GM11168 (cell line): ENCODE results near the gene C1QC.
"Not testable (repeated sequence)": the region's sequence is repeated elsewhere in the genome, so short reads cannot be mapped to it uniquely, and the experiment has no call there.

Experiments used
- in situ Hi-C: fragments of 300-500 bp; cut with MboI; formaldehyde crosslinking; loops from one replicate; pipeline ENCODE4 v1.12.0; 2022; ENCODE audit warnings: low sequenced_read_pairs; ENCODE audit not compliant: unreplicated experiment

C1QC gene

DNA sequence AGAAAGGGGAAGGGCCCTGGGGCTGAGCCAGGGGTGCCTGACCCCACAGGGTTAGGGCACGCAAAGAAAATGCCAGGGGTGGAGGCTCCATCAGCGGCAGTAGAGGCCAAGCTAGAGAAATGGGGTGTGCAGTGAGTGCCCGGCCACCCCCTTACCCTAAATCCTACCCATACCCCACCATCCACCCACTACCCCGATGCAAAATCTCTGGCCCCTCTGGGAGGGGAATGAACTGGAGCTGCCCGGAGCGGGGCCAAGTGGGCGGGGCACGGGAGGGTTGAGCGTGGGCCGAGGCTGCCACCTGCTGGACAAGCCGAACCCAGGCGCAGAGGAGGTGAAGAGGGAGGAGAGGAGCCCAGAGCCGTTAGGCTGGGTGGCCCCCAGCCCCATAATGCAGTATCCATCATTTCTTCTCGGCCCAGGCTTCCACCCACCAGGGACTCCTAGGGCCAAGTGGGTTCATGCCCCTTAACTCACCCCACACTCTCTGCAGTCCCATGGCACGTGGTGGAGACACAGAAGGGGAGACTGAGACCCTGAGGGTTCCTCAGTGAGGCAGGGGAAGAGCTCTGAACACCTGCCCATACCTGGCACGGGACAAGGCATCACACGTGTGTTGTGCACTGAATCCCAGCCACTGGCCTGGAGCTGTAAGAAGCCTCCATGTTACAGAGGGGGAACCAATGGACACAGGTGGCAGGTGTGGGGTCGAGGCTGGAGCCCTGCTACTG is 1.4 kb upstream of the C1QC start:
- in situ Hi-C loops = loop anchor here (25.0 kb wide), 1 partner anchor 505 kb away; the partner anchor contains the start of gene WNT4

DNA sequence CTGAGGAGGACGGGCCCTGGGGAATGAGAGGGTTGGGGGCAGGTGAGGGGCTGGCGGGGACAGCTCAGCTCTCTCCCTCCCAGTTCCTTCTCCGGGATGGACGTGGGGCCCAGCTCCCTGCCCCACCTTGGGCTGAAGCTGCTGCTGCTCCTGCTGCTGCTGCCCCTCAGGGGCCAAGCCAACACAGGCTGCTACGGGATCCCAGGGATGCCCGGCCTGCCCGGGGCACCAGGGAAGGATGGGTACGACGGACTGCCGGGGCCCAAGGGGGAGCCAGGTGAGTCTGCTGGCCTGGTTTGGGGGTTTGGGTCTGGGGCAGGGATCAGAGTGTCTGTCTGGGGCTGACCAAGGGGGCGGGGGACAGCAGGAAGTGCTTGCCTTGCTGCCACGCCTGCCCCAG is 495 bp downstream of the C1QC start:
- in situ Hi-C loops = loop anchor here (25.0 kb wide), 1 partner anchor 507 kb away; the partner anchor contains the start of gene WNT4

DNA sequence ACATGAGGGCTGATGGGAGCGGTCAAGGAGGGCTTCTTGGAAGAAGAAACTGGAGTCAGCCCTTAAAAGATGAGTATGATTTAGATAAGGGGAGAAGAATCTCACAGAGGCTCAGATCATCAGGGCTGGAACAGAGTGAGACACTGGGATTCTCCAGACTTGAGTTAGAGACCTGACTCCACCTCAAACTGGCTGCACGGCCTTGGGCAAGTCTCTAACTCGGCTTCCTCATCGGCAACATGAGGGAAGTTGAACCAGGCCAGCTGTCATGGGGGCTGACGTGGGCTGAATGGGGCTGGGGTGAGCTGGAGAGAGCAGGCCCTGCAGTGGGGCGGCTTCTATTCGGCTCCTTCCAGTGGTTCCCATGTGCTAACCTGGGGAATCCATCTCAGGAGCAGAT is 2.5 kb downstream of the C1QC start:
- in situ Hi-C loops = loop anchor here (25.0 kb wide), 1 partner anchor 509 kb away; the partner anchor contains the start of gene WNT4

DNA sequence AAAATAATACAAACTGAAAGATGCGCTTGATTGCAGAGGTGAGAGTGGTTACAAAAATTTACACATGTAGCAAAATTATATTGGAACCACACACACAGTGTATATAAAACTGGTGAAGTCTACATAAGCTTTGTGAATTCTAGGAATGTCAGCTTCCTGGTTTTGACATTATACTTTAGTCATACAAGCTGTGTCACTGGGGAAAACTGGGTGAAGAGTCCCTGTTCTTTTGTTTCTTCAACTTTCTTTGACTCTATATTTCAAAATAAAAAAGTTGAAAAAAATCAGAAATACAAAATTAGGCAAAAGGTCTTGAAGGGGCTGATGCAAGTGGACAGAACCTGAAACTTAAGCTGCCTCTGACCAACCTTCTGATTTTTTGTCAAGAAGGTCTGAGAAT is 3.0 kb downstream of the C1QC start:
- in situ Hi-C loops = loop anchor here (25.0 kb wide), 1 partner anchor 509 kb away; the partner anchor contains the start of gene WNT4

DNA sequence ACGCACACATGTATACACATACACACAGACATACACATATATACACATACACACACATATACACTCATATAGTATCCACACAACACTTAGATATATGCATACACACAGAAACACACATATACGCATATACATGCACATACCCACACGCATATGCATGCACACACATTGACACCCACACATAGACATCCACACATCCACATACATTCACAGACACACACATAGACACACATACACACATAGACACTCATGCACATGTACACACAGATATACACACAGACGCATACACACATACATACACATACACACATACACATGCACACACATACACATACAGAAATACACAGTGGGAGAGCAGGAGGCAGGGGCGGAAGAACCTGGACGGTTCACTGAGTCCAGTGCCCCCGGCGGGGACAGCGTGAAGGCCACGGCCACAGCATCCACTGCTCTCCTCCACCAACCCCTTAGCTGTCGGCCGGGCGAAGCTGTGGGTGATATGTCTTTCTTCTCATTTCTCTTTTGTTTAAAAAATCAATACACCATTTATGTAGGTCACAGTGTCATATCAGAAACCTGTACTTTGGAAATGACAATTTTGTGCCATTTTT is 6.8 kb downstream of the C1QC start:
- in situ Hi-C loops = no loop called here

DNA sequence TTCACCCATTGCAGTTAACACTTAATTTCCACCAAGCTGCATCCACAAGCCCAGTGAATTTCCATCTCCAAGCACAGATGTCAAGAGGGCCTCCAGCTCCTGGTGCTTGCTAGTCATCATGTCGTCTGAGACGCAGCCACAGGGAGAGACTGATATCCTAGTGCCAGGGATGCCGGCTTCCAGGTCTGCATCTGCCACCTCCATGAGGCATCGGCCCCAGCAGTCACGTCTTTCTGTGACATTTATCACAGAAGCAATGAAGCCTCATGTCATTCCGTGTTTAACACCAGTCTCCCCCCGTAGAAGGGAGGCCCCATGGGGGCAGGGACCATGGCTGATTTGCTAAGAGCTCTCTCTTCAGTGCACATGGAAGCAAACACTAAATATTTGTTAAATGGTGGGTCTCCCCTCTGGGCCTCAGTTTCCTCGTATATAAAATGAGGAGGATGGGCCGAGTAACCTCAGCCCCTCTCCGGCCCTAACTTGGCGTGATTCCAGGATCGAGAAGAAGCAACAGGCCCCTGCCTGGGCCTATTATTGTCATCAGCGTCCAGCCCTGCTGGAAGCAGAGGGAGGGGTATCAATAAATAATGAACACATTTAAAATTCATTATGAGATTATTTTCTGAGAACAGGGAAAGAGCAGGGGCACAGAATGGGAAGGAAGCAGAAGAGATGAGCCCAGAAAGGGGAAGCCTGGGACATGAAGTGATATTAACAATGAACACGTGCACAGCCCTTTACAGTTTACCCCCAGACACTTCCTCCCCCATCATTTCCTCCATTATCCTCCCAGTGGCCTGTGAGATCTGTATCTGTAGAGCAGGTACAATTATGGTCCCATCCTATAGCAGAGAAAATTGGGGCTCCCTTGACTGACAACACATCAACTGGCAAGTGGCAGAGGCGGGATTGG is 8.8 kb downstream of the C1QC start:
- in situ Hi-C loops = no loop called here

DNA sequence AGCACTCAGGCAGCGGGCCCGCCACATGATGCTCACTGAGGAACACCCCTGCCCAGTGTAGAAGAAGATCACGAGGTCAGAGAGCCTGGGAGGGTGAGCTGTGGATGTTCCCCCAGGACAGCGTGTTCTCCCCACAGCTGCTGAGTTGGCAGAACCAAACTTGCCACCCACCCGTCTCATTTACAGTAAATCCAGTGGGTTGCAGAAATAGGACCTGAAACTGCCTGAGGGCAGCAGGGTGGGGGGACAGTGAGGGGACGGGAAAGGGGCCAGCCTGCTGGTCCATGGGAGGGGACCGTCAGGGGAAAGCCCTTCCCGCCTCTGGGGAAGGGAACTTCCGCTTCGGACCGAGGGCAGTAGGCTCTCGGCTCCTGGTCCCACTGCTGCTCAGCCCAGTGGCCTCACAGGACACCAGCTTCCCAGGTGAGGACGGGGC is 9.5 kb downstream of the C1QC start, which contains the start of gene C1QB:
TSS of gene C1QB (plus strand) at position 356 of the 436 bp plus-strand sequence. CDS start 6,227 bp downstream, outside the sequence.
- in situ Hi-C loops = no loop called here

DNA sequence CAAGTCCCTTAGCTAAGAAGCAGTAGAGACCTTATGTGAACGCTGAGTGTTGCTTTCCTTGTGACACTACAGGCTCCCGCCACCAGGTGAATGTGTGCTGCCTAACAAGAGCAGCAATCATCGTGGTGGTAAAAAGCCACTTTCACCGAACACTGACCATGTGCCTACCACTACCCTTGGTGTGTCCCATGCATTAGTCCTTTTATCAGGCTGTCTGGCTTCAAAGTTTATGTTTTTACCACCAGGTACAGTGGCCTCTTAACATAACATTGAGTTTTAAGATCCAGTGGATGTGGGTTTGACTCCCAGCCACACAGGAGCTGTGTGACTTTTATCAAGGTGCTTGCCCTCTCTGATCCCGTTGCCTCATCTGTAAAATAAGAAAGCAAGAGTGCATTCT is 11.3 kb downstream of the C1QC start:
- in situ Hi-C loops = no loop called here

DNA sequence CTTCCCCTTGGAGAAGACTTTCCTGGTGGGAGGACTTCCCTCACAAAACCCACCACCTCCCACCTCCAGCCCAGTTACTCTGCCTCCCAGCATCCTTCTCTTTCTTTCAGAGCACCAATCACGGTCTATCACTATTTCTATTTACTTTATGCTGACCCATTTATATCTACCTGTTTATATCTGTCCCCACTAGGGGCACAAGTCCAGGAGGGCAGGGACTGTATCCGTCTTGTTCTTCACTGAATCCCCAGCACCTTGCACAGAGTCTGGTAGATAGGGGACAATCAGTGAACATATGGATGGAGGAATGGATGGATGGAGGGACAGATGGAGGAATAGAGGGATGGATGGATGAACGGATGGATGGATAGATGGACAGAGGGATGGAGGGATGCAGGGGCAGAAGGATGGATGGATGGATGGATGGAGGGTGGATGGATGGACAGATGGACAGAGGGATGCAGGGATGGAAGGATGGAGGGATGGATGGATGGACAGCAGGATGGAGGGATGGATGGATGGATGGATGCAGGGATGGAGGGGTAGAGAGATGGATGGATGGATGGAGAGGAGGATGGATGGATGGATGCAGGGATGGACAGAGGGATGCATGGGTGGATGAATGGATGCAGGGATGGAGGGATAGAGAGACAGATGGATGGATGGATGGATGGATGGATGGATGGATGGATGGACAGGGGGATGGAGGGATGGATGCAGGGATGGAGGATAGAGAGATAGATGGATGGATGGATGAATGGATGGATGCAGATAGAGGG is 15.1 kb downstream of the C1QC start:
- in situ Hi-C loops = no loop called here

DNA sequence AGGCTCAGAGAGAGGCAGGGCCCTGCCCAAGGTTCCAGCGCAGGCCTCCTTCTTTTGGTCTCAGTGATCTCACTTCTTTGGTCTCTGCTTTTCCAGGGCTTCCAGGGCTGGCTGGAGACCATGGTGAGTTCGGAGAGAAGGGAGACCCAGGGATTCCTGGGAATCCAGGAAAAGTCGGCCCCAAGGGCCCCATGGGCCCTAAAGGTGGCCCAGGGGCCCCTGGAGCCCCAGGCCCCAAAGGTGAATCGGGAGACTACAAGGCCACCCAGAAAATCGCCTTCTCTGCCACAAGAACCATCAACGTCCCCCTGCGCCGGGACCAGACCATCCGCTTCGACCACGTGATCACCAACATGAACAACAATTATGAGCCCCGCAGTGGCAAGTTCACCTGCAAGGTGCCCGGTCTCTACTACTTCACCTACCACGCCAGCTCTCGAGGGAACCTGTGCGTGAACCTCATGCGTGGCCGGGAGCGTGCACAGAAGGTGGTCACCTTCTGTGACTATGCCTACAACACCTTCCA is 17.3 kb downstream of the C1QC start:
- in situ Hi-C loops = no loop called here

DNA sequence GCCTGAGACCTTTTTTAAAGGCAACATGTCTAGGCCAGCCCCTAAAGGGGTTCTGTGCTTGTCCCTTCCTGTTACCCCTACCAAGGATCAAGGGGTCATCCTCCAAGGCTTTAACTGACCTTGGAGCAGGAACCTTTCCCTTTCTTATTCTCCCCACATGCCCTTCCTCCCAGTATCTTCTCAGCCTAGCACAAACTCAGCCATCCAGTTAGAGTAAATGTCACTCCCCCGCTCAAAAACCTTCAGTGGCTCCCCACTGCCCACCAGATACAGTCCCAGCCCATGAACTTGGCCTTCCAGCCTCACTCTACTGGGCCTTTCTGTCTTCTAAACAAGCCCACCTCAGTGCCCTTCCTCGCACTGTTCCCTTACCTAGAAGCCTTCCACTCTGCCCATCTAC is 18.4 kb downstream of the C1QC start:
- in situ Hi-C loops = no loop called here

DNA sequence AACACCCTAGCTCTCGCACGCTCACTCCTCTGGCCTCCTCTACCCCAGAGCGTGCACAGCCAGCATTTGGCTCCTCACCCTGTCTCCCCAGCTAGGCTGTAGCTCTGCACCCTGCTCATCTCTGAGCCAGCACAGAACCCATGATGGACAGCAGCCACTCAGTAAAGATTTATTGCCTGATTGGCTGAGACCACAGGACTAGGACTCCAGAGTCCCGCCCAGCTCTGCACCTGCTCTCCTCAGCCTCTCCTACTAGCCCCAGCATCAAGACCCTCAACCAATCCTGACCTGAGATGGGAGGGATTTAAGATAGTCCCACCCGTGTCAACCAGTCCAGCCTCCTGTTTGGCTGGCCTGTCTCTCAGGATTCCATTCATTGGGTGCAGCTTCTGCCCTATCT is 18.9 kb downstream of the C1QC start:
- in situ Hi-C loops = no loop called here

DNA sequence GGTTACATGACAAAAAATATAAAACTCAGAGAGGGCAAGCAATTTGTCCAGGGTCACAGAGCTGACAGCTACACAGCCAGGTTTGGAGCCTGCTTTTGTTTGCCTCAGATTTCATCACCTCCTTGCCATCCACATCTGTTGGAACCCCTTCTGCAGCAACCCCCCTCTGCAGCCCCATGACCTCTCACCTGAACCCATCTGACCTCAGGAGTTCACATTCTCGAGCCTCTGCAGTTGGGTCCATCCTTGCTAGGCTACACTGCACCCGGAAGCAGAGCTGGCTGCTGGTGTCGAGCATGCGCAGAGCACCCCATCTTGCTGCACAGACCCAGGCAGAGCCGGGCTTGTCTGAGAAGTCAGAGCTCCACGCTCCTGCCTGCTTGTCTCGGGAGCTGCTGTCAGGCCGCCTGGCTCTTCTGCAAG is 19.6 kb downstream of the C1QC start:
- in situ Hi-C loops = no loop called here

DNA sequence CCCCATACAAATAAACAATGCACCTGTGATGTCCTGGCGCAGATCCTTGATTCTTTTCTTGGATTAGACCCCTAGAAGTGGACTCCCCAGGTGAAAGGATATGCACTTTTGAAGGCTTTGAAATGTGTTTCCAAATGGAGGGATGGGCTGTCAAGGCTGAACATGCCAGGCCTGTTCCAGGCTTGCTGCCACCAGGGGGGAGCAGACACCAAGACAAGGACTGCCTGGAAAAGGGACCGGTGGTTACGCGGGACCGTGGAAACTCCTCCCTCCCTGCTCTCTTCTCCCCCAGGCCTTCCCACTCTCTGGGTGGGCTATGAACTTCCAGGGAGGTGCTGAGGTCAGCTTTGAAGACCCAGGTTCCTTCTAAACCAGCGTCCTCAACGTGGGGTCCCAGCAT is 22.3 kb downstream of the C1QC start:
- in situ Hi-C loops = no loop called here

DNA sequence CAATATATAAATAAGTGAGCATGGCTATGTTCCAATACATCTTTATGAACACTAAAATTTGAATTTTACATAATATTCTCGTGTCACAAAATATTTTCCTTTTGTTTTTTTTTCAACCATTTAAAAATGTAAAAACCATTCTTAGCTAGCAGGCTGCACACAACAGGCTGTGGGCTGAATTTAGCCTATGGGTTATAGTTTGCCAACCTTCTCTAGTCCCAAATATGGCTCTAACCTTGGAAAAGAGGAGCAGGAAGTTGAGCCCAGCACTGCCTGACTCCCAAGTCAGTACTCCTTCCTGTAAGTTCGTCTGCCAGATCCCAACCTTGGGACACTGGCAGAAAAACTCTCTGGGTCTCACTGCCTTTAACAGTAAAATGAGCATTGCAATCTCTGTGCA is 23.0 kb downstream of the C1QC start:
- in situ Hi-C loops = no loop called here

DNA sequence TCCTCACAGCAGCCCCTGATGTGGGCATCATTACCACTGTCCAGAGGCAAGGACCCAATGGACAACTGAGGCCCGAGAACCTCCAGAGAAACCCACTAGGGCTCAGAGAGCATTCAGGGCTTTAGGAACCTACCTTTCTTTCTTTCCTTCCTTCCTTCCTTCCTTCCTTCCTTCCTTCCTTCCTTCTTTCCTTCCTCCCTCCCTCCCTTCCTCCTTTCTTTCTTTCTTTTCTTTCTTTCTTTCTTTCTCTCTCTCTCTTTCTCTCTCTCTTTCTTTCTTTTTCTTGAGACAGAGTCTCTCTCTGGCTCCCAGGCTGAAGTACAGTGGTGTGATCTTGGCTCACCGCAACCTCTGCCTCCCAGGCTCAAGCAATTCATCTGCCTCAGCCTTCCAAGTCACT is 25.4 kb downstream of the C1QC start:
- in situ Hi-C loops = not testable (repeated sequence)

DNA sequence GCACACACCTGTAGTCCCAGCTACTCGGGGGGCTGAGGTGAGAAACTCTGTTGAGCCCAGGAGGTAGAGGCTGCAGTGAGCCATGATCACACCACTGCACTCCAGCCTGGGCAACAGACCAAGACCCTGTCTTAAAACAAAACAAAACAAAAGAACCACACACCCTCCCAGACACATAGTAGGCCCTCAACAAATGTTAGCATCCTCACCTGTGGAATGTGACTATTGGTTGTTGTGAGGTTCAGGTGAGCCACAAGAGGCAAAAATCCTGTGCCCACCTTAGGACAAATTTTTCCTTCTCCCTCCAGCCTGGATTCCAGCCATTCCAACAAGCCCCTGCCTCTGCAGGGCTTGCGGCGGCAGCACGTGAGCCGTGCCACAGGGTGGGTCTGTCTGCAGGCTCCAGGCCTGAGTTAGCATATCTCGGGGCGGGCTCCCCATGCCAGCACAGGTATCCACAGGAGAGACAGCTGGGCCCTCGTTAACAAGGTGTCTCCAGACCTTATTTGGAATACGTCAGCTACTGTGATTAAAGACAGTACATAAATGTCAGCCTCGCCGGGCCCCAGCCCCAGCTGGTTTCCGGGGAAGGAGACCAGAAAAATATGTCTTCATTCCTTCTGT is 27.0 kb downstream of the C1QC start:
- in situ Hi-C loops = no loop called here

DNA sequence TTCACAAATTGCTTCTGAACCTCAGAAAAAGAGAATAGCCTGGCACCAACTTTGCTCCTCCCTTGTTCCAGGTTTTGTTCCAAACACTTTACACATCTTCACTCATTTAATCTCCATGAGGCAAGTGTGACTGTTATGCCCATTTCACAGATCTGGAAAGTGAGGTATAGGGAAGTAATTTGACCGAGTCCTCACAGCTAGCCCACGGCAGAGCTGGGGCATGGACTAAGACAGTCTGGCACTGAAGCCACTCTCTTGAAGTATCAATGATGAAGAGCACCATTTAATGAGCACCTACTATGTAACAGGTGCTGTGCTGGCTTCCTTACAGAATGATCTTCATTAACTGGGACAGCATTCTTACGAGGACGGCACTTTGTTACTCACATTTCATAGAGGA is 28.6 kb downstream of the C1QC start:
- in situ Hi-C loops = no loop called here
